Measurements from ENCODE around the gene EXOC4.

- TF ChIP-seq CTCF (conservative IDR thresholded peaks at IDR 0.05; ENCODE audit: low read length): no peak
- no peak for TF ChIP-seq EZH2phosphoT487 (IDR thresholded peaks at IDR 0.05; ENCODE audit: borderline replicate concordance)
Observed at GRCh38 chr7:133780912-133781311, 528.0 kb downstream of the EXOC4 start.
